Activated CD8-positive, alpha-beta T cell treated with anti-CD3 and anti-CD28 coated beads for 36 hours (primary cell): Measurements from ENCODE around the gene CLDN3. TPM values are rescaled to one million over a fixed set of nuclear protein-coding genes. Genes with fewer than 3 reads are reported as not detected.

Experiments
- ATAC-seq: fragments of 200-7000 bp; cut with Tn5 transposase; one replicate; pipeline ENCODE4 v1.10.0; 2021; ENCODE audit warnings: mild to moderate bottlenecking, moderate library complexity
- CTCF ChIA-PET: fragments of 350-600 bp; sonication (Branson Sonifier 250); formaldehyde crosslinking; loops from one replicate; lab custom pipeline; 2021; ENCODE audit warnings: antibody characterized with exemption; lab: Charles Lee
- POLR2A ChIA-PET: fragments of 350-600 bp; sonication (Branson Sonifier 250); formaldehyde crosslinking; loops from one replicate; lab custom pipeline; 2021; ENCODE audit warnings: antibody characterized with exemption; lab: Charles Lee
- DNase-seq: peaks from one replicate; pipeline ENCODE4 v3.0.0-alpha.2; 2020
- H3K27ac Mint-ChIP-seq: one replicate; pipeline ENCODE4 v1.8.0; 2021; ENCODE audit warnings: mild to moderate bottlenecking, mixed read lengths
- H3K27me3 Mint-ChIP-seq: one replicate; pipeline ENCODE4 v1.8.0; 2021; ENCODE audit warnings: mixed read lengths
- H3K36me3 Mint-ChIP-seq: one replicate; pipeline ENCODE4 v1.8.0; 2021; ENCODE audit warnings: low read depth, mixed read lengths
- H3K4me1 Mint-ChIP-seq: one replicate; pipeline ENCODE4 v1.8.0; 2021; ENCODE audit warnings: low read depth, mixed read lengths
- H3K4me3 Mint-ChIP-seq: one replicate; pipeline ENCODE4 v1.8.0; 2021; ENCODE audit warnings: mild to moderate bottlenecking, moderate library complexity, mixed read lengths
- H3K9me3 Mint-ChIP-seq: one replicate; pipeline ENCODE4 v1.8.0; 2021; ENCODE audit warnings: mixed read lengths
- intact Hi-C: fragments of 100-400 bp; cut with micrococcal nuclease; formaldehyde crosslinking; loops from one replicate; pipeline ENCODE4 v1.10.0; 2022
- total RNA-seq, 2 experiments: library from RNA; stranded (reverse); gene quantifications; one replicate each; pipeline ENCODE4 v1.2.3, GENCODE V29; 2021
- TF ChIP-seq, protein P1 (sequence below): fragments of 200-600 bp; IDR thresholded peaks from one replicate; pipeline ENCODE4 v1.8.0; 2022; ENCODE audit warnings: antibody characterized with exemption, mild to moderate bottlenecking

Gene CLDN3
- total RNA-seq, 2 experiments from 2014 or later: not detected

DNA sequence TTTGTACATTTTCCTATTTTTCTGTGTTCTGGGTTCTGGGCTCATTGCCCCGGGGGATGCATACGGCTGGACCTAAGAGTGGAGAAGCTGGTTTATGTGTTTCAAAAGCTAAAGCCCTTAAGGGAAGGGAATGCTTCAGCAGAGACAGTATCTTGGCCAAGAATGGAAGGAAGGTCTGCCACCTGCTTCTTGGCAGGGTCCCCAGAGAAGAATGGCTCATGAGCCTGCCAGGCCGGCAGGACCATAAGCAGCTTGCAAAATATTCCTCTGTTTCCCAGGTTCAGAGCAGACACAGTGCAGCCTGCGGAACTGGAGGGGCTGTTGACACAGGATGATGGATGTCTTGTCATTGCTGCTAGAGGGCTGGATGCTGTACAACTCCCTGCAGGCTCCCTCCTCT, 23.7 kb downstream of the CLDN3 start:
- H3K27me3 Mint-ChIP-seq: no peaks in the 10 kb centered on the region
- ChIA-PET CTCF (interaction anchor here (1.0 to 2.7 kb wide), 4 partner anchors 12 to 139 kb away, joined by 3 to 11 read pairs (median 3); no protein-coding TSS in a partner anchor), POLR2A (no interaction called here)
- TF ChIP-seq, protein P1, sequence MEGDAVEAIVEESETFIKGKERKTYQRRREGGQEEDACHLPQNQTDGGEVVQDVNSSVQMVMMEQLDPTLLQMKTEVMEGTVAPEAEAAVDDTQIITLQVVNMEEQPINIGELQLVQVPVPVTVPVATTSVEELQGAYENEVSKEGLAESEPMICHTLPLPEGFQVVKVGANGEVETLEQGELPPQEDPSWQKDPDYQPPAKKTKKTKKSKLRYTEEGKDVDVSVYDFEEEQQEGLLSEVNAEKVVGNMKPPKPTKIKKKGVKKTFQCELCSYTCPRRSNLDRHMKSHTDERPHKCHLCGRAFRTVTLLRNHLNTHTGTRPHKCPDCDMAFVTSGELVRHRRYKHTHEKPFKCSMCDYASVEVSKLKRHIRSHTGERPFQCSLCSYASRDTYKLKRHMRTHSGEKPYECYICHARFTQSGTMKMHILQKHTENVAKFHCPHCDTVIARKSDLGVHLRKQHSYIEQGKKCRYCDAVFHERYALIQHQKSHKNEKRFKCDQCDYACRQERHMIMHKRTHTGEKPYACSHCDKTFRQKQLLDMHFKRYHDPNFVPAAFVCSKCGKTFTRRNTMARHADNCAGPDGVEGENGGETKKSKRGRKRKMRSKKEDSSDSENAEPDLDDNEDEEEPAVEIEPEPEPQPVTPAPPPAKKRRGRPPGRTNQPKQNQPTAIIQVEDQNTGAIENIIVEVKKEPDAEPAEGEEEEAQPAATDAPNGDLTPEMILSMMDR: no peak
- no peak for DNase-seq
- no peak for ATAC-seq
- H3K9me3 Mint-ChIP-seq: no peaks in the 10 kb centered on the region
- intact Hi-C loops: no loop called here
- no peaks in the 10 kb centered on the region for H3K36me3 Mint-ChIP-seq
- no peak overlapping the region for H3K4me3 Mint-ChIP-seq
- no peak overlapping the region for H3K27ac Mint-ChIP-seq
- H3K4me1 Mint-ChIP-seq: no peaks in the 10 kb centered on the region

DNA sequence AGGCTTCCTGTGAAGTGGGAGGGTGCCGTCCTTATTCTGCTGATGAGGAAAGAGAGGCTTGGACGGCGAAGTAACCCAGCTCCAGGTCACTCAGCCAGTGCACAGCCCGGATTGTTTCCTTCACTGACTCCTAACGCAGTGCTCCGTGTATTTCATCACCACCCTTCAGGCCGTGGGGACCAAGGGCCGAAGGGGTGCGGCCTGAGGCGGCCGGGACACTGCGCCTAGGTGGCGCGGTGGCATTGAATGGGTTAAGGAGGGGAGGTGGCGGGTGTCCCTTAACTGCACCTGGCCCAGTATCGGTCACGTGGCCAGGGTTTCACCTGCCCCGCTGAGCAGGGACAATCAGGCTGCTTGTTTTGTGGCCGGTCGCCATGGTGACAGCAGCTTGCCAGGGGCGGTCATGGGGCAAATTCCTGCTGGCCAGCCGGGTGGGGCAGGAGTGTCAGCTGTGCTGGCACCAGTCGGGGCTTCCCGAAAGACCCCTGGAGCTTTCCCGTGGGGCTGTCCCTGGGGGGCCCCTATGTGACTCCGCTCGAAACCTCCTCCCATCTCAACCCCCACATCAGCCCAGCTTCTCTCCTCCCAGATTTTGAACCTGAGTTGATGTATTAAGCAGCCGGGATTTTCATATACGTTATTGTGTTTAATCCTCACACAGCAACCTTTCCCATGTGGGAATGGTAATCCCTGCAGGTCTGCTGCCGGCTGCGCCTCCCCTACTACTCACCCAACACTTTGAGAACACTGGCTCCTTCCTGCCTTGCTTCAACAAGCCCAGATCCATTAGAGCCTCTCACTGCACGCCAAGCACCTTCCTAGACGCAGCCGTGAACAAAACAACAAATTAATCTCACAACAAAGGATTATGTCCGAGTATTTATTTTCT, 27.1 kb downstream of the CLDN3 start:
- ATAC-seq (no peak), DNase-seq (no peak)
- Mint-ChIP-seq H3K27me3 (no peaks in the 10 kb centered on the region), H3K9me3 (no peaks in the 10 kb centered on the region), H3K27ac (no peak overlapping the region), H3K4me3 (no peak overlapping the region), H3K36me3 (no peaks in the 10 kb centered on the region), H3K4me1 (no peaks in the 10 kb centered on the region)
- CTCF ChIA-PET: no interaction called here
- TF ChIP-seq, protein P1: no peak
- intact Hi-C loops: no loop called here
- POLR2A ChIA-PET: no interaction called here

DNA sequence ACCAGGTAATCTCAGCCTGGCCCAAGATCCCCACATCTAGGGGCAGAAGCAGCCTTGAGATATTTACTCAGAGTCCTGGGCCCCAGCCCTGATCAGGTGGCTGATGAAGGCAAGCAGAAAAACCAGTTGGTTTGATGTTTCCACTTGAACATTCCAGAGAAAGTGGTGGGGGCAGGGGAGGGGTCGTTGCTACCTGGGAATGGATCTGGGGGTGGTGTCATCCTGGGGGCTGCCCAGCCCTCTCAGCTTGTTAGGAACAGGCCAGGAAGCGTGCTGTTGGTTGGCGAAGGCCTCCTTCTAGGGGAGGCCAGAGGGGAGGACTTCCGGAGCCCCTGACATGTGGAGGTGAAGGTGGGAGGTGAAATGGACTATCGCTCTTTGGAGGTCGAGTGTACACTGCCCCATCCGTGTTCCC, 27.7 kb downstream of the CLDN3 start:
- no peaks in the 10 kb centered on the region for H3K36me3 Mint-ChIP-seq
- no peaks in the 10 kb centered on the region for H3K9me3 Mint-ChIP-seq
- no peaks in the 10 kb centered on the region for H3K4me1 Mint-ChIP-seq
- POLR2A ChIA-PET: no interaction called here
- ATAC-seq (no peak), DNase-seq (no peak)
- no peaks in the 10 kb centered on the region for H3K27me3 Mint-ChIP-seq
- intact Hi-C loops: no loop called here
- no peak overlapping the region for H3K27ac Mint-ChIP-seq
- TF ChIP-seq, protein P1: no peak
- CTCF ChIA-PET: no interaction called here
- no peak overlapping the region for H3K4me3 Mint-ChIP-seq

DNA sequence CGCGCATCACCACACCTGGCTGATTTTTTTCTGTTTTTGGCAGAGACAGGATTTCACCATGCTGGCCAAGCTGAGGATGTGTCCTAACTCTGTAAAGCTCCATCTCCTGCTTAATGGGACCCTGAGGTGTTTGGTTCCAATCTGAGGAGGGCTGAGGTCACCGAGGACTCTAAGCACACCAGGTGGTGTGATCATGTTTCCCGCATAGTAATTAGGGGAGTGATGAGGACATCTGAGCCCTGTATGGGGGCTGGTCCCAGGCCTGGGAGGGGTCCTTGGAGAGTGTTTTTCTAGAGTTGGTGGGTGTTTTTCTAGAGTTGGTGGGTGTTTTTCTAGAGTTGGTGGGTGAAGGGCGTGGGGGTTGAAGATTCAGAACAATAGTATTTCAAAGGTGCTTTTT, 28.5 kb downstream of the CLDN3 start:
- ATAC-seq (no peak), DNase-seq (no peak)
- ChIA-PET CTCF (interaction anchor here (1.8 kb wide), 1 partner anchor 134 kb away, joined by 8 read pairs; no protein-coding TSS in a partner anchor), POLR2A (no interaction called here)
- Mint-ChIP-seq H3K4me1 (no peaks in the 10 kb centered on the region), H3K4me3 (no peak overlapping the region), H3K27me3 (no peaks in the 10 kb centered on the region), H3K27ac (no peak overlapping the region), H3K36me3 (peaks cover 3% of the 10 kb centered on the region), H3K9me3 (no peaks in the 10 kb centered on the region)
- intact Hi-C loops: no loop called here
- TF ChIP-seq, protein P1: no peak

DNA sequence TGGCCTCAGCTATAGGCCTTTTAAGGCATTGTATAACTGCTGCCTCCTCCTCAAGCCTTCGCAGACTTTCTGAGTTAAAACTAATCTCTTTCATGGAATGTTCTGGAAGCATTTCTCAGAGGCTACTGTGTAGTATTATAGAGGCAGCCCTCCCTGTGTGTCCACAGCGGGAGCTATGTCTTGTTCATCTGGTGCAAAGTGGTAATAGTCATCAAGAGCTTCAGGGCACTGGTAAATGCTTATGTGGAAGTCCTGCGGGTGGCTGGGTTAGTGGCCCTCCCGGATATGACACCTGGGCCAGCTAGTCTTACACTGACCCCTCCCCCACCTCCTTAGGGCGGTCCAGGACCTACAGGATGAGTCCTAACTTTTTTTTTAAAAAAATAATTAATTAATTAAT, 29.3 kb downstream of the CLDN3 start:
- ATAC-seq (no peak), DNase-seq (no peak)
- no peaks in the 10 kb centered on the region for H3K4me1 Mint-ChIP-seq
- no peaks in the 10 kb centered on the region for H3K27me3 Mint-ChIP-seq
- peaks cover 6% of the 10 kb centered on the region for H3K36me3 Mint-ChIP-seq
- no peaks in the 10 kb centered on the region for H3K9me3 Mint-ChIP-seq
- no peak overlapping the region for H3K27ac Mint-ChIP-seq
- CTCF ChIA-PET: interaction anchor here (0.6 to 1.8 kb wide), 3 partner anchors 15 to 134 kb away, joined by 3 to 8 read pairs (median 4); no protein-coding TSS in a partner anchor
- peak overlapping the region; percentile 26 for H3K4me3 Mint-ChIP-seq
- POLR2A ChIA-PET: no interaction called here
- intact Hi-C loops: no loop called here
- TF ChIP-seq, protein P1: no peak
